Naive thymus-derived CD4-positive, alpha-beta T cell (primary cell): ENCODE measurements around the gene NEK7. TPM values are rescaled to one million over a fixed set of nuclear protein-coding genes. Genes with fewer than 3 reads are reported as not detected.

Experiments used
- ATAC-seq: fragments of 150-1000 bp; cut with Tn5 transposase; 2 replicates; pipeline ENCODE4 v1.10.0; 2021; ENCODE audit warnings: mild to moderate bottlenecking, moderate library complexity
- CTCF ChIA-PET: fragments of 350-600 bp; sonication (Branson Sonifier 250); formaldehyde crosslinking; loops from one replicate; lab custom pipeline; 2021; ENCODE audit warnings: antibody characterized with exemption; lab: Charles Lee
- POLR2A ChIA-PET: fragments of 350-600 bp; sonication (Branson Sonifier 250); formaldehyde crosslinking; loops from one replicate; lab custom pipeline; 2021; ENCODE audit warnings: antibody characterized with exemption, inconsistent platforms; lab: Charles Lee
- DNase-seq, 9 donors: peaks; one replicate each; pipeline versions ENCODE4 v3.0.0 to v3.0.0-alpha.2; 2020 to 2022; ENCODE audit warnings: mixed read lengths in 1 of 9
- H3K27ac ChIP-seq: one replicate; pipeline ENCODE4 v1.7.0; 2013; ENCODE audit warnings: mild to moderate bottlenecking, low read depth, low read length, moderate library complexity
- H3K27me3 ChIP-seq, 2 donors: one replicate each; pipeline ENCODE4 v1.7.0; 2013; ENCODE audit warnings: low read length in 2 of 2, mild to moderate bottlenecking in 2 of 2, moderate library complexity in 2 of 2; ENCODE audit not compliant: control insufficient read depth in 2 of 2, insufficient read depth in 2 of 2
- H3K36me3 ChIP-seq, 3 experiments: 1 replicate in 2 of 3; 2 replicates in 1 of 3; pipeline ENCODE4 v1.7.0; 2013; ENCODE audit warnings: low read length in 3 of 3, mild to moderate bottlenecking in 3 of 3, moderate library complexity in 1 of 3; ENCODE audit not compliant: insufficient read depth in 3 of 3, control insufficient read depth in 2 of 3
- H3K4me1 ChIP-seq, 2 donors: one replicate each; pipeline ENCODE4 v1.7.0; 2013; ENCODE audit warnings: low read length in 2 of 2, mild to moderate bottlenecking in 2 of 2, moderate library complexity in 1 of 2; ENCODE audit not compliant: control insufficient read depth in 2 of 2, insufficient read depth in 2 of 2
- H3K4me3 ChIP-seq: 2 replicates; pipeline ENCODE4 v1.7.0; 2013; ENCODE audit warnings: mild to moderate bottlenecking, low read length
- H3K9me3 ChIP-seq, 3 experiments: 1 replicate in 2 of 3; 2 replicates in 1 of 3; pipeline ENCODE4 v1.7.0; 2013; ENCODE audit warnings: low read length in 3 of 3; ENCODE audit not compliant: control insufficient read depth in 2 of 3
- H3K27ac Mint-ChIP-seq, 9 donors: one replicate each; pipeline ENCODE4 v1.8.0; 2020 to 2022; ENCODE audit warnings: mixed read lengths in 9 of 9, mild to moderate bottlenecking in 8 of 9, moderate library complexity in 5 of 9, inconsistent platforms in 2 of 9
- H3K27me3 Mint-ChIP-seq, 5 donors: one replicate each; pipeline ENCODE4 v1.8.0; 2021 to 2022; ENCODE audit warnings: mixed read lengths in 5 of 5, mild to moderate bottlenecking in 1 of 5
- H3K36me3 Mint-ChIP-seq, 5 donors: one replicate each; pipeline ENCODE4 v1.8.0; 2020 to 2022; ENCODE audit warnings: mixed read lengths in 5 of 5, mild to moderate bottlenecking in 3 of 5, inconsistent platforms in 1 of 5
- H3K4me1 Mint-ChIP-seq, 7 donors: one replicate each; pipeline ENCODE4 v1.8.0; 2020 to 2022; ENCODE audit warnings: mixed read lengths in 7 of 7, mild to moderate bottlenecking in 3 of 7, inconsistent platforms in 1 of 7
- H3K4me3 Mint-ChIP-seq, 10 donors: one replicate each; pipeline ENCODE4 v1.8.0; 2020 to 2022; ENCODE audit warnings: mild to moderate bottlenecking in 10 of 10, mixed read lengths in 10 of 10, moderate library complexity in 6 of 10, inconsistent platforms in 2 of 10
- H3K9me3 Mint-ChIP-seq, 11 donors: one replicate each; pipeline ENCODE4 v1.8.0; 2020 to 2022; ENCODE audit warnings: mixed read lengths in 11 of 11, mild to moderate bottlenecking in 4 of 11, inconsistent platforms in 1 of 11, moderate library complexity in 1 of 11
- intact Hi-C, 2 donors: fragments of 100-400 bp; cut with micrococcal nuclease; formaldehyde crosslinking; loops; one replicate each; pipeline ENCODE4 v1.15.1; 2023
- polyA plus RNA-seq, 2 donors: library from polyadenylated mRNA; unstranded; fragments of 300-500 nt; fragmentation: Illumina TruSeq; gene quantifications; one replicate each; pipeline ENCODE4 v1.2.3, GENCODE V29; 2021
- total RNA-seq, 6 experiments: library from RNA in 5 of 6; stranded (reverse) in 5 of 6; gene quantifications; 1 replicate in 5 of 6; 2 replicates in 1 of 6; pipeline ENCODE4 v1.2.3 and lab custom pipeline; 2021 to 2026

Gene NEK7
- total and polyA plus RNA-seq, 7 experiments from 2014 or later: 25.1 to 68.4 (median 44.5) TPM

- ATAC-seq: no peak
- H3K27ac Mint-ChIP-seq: peak overlapping the region in 1 of 9 donors; percentile 56
- POLR2A ChIA-PET: interaction anchor here (0.6 to 1.7 kb wide), 3 partner anchors 26 to 40 kb away, joined by 3 to 4 read pairs (median 3); partner anchors contain the start of gene NEK7
These were observed 39.8 kb downstream of the NEK7 start for GRCh38 chr1:198196630-198197029.

GRCh38 chr1:198197285-198197684 is 40.5 kb downstream of the NEK7 start:
- DNase-seq: no peak
- Mint-ChIP-seq H3K27ac (no peak overlapping the region), H3K4me1 (peaks cover 48 to 89% (median 80%) of the 10 kb centered on the region in 7 donors), H3K4me3 (no peak overlapping the region), H3K9me3 (peaks cover 0 to 1% (median 0%) of the 10 kb centered on the region in 11 donors), H3K36me3 (peaks cover under 1 to 18% (median 1%) of the 10 kb centered on the region in 5 donors), H3K27me3 (no peaks in the 10 kb centered on the region)
- H3K36me3 ChIP-seq: no peaks in the 10 kb centered on the region
- H3K27ac ChIP-seq: no peak overlapping the region
- intact Hi-C loops: loop anchor here in 1 of 2 donors (5.0 kb wide), 1 partner anchor 110 kb away; no protein-coding TSS in a partner anchor
- no peaks in the 10 kb centered on the region for H3K9me3 ChIP-seq
- H3K27me3 ChIP-seq: no peaks in the 10 kb centered on the region
- no peak for ATAC-seq
- no peak overlapping the region for H3K4me3 ChIP-seq
- CTCF ChIA-PET: interaction anchor here (0.7 kb wide), 1 partner anchor 37 kb away, joined by 3 read pairs; no protein-coding TSS in a partner anchor
- peaks cover 18 to 66% of the 10 kb centered on the region in 2 donors for H3K4me1 ChIP-seq
- POLR2A ChIA-PET: interaction anchor here (1.7 kb wide), 1 partner anchor 41 kb away, joined by 4 read pairs; the partner anchor contains the start of gene NEK7

More at GRCh38 chr1:198196630-198197029, 39.8 kb downstream of the NEK7 start:
- DNase-seq: no peak
- intact Hi-C loops: loop anchor here in 1 of 2 donors (5.0 kb wide), 1 partner anchor 109 kb away; no protein-coding TSS in a partner anchor
- Histone ChIP-seq H3K27ac (no peak overlapping the region), H3K4me1 (peaks cover 18 to 66% of the 10 kb centered on the region in 2 donors), H3K27me3 (no peaks in the 10 kb centered on the region), H3K4me3 (no peak overlapping the region), H3K9me3 (no peaks in the 10 kb centered on the region), H3K36me3 (no peaks in the 10 kb centered on the region)
- Mint-ChIP-seq H3K9me3 (no peaks in the 10 kb centered on the region), H3K4me1 (peaks cover 50 to 89% (median 80%) of the 10 kb centered on the region in 7 donors), H3K36me3 (peaks cover 0 to 18% (median 0%) of the 10 kb centered on the region in 5 donors), H3K4me3 (peak overlapping the region in 3 of 10 donors; percentile 18 to 41 (median 35)), H3K27me3 (no peaks in the 10 kb centered on the region)
- CTCF ChIA-PET: no interaction called here

DNA sequence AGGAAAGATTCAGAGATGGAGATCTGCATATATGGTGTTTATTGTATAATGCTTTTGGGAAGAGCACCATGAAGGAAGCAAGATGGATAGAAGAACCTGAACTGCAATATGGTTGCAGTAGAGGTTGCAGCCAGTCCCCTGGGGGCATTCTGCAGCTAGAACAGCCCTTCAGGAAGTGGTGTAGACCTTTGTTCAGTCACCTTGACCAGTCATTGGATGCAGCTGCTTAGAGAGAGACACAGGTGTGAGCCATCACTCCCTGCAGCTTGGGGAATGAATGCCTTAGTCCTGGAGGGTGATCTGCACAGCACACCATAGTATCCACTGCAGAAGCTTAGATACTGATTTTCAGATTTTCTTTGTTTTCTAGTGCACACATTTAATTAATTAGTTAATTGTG is 42.3 kb downstream of the NEK7 start:
- CTCF ChIA-PET: no interaction called here
- peaks cover 3 to 15% (median 8%) of the 10 kb centered on the region in 5 donors for H3K36me3 Mint-ChIP-seq
- no peaks in the 10 kb centered on the region for H3K27me3 Mint-ChIP-seq
- peak overlapping the region in 1 of 9 donors; percentile 31 for H3K27ac Mint-ChIP-seq
- intact Hi-C loops: loop anchor here in 1 of 2 donors (1.0 to 5.0 kb wide), 2 partner anchors 11 to 112 kb away; no protein-coding TSS in a partner anchor
- POLR2A ChIA-PET: interaction anchor here (0.5 to 0.6 kb wide), 2 partner anchors 22 to 96 kb away, joined by 3 to 4 read pairs; no protein-coding TSS in a partner anchor
- Histone ChIP-seq H3K27ac (no peak overlapping the region), H3K4me1 (peaks cover 11 to 60% of the 10 kb centered on the region in 2 donors), H3K4me3 (no peak overlapping the region), H3K9me3 (no peaks in the 10 kb centered on the region), H3K36me3 (no peaks in the 10 kb centered on the region), H3K27me3 (no peaks in the 10 kb centered on the region)
- peaks cover 0 to 5% (median 0%) of the 10 kb centered on the region in 11 donors for H3K9me3 Mint-ChIP-seq
- H3K4me3 Mint-ChIP-seq: peak overlapping the region in 2 of 10 donors; percentile 21 to 43
- no peak for ATAC-seq
- DNase-seq: no peak
- peaks cover 46 to 89% (median 78%) of the 10 kb centered on the region in 7 donors for H3K4me1 Mint-ChIP-seq

GRCh38 chr1:198201956-198202784 is 45.4 kb downstream of the NEK7 start:
- peaks cover 3 to 9% (median 8%) of the 10 kb centered on the region in 5 donors for H3K36me3 Mint-ChIP-seq
- H3K36me3 ChIP-seq: no peaks in the 10 kb centered on the region
- peaks cover 11 to 47% of the 10 kb centered on the region in 2 donors for H3K4me1 ChIP-seq
- ATAC-seq (no peak), DNase-seq (no peak)
- H3K27me3 Mint-ChIP-seq: no peaks in the 10 kb centered on the region
- no peaks in the 10 kb centered on the region for H3K27me3 ChIP-seq
- ChIA-PET POLR2A (interaction anchor here (0.9 kb wide), 1 partner anchor 44 kb away, joined by 4 read pairs; no protein-coding TSS in a partner anchor), CTCF (no interaction called here)
- no peak overlapping the region for H3K4me3 ChIP-seq
- H3K9me3 ChIP-seq: no peaks in the 10 kb centered on the region
- intact Hi-C loops: loop anchor here in 1 of 2 donors (5.0 kb wide), 1 partner anchor 55 kb away; no protein-coding TSS in a partner anchor
- H3K9me3 Mint-ChIP-seq: peaks cover 0 to 5% (median 0%) of the 10 kb centered on the region in 11 donors
- peak overlapping the region in 4 of 9 donors; percentile 41 to 79 (median 58) for H3K27ac Mint-ChIP-seq
- H3K4me3 Mint-ChIP-seq: peak overlapping the region in 5 of 10 donors; percentile 20 to 77 (median 29)
- no peak overlapping the region for H3K27ac ChIP-seq
- peaks cover 55 to 89% (median 78%) of the 10 kb centered on the region in 7 donors for H3K4me1 Mint-ChIP-seq

GRCh38 chr1:198203434-198203833 is 46.6 kb downstream of the NEK7 start:
- H3K9me3 ChIP-seq: no peaks in the 10 kb centered on the region
- intact Hi-C loops: loop anchor here in 1 of 2 donors (5.0 kb wide), 1 partner anchor 54 kb away; no protein-coding TSS in a partner anchor
- Mint-ChIP-seq H3K4me3 (peak overlapping the region in 2 of 10 donors; percentile 8 to 36), H3K27me3 (no peaks in the 10 kb centered on the region), H3K27ac (peak overlapping the region in 2 of 9 donors; percentile 36 to 57), H3K36me3 (peaks cover 3 to 14% (median 9%) of the 10 kb centered on the region in 5 donors), H3K9me3 (peaks cover 0 to 5% (median 0%) of the 10 kb centered on the region in 11 donors), H3K4me1 (peaks cover 48 to 88% (median 79%) of the 10 kb centered on the region in 7 donors)
- H3K36me3 ChIP-seq: no peaks in the 10 kb centered on the region
- no peak overlapping the region for H3K27ac ChIP-seq
- H3K4me1 ChIP-seq: peaks cover 7 to 42% of the 10 kb centered on the region in 2 donors
- no peaks in the 10 kb centered on the region for H3K27me3 ChIP-seq
- POLR2A ChIA-PET: no interaction called here
- no peak for ATAC-seq
- CTCF ChIA-PET: no interaction called here
- no peak for DNase-seq
- H3K4me3 ChIP-seq: no peak overlapping the region

GRCh38 chr1:198205016-198205684 is 48.4 kb downstream of the NEK7 start:
- Histone ChIP-seq H3K9me3 (no peaks in the 10 kb centered on the region), H3K36me3 (no peaks in the 10 kb centered on the region), H3K4me1 (peaks cover 0 to 27% of the 10 kb centered on the region in 2 donors), H3K27me3 (no peaks in the 10 kb centered on the region), H3K4me3 (no peak overlapping the region), H3K27ac (no peak overlapping the region)
- H3K27me3 Mint-ChIP-seq: no peaks in the 10 kb centered on the region
- H3K36me3 Mint-ChIP-seq: peaks cover 3 to 14% (median 9%) of the 10 kb centered on the region in 5 donors
- H3K27ac Mint-ChIP-seq: peak overlapping the region in 4 of 9 donors; percentile 29 to 57 (median 38)
- CTCF ChIA-PET: interaction anchor here (0.7 kb wide), 1 partner anchor 849 kb away, joined by 6 read pairs; no protein-coding TSS in a partner anchor
- intact Hi-C loops: no loop called here
- ATAC-seq (no peak), DNase-seq (no peak)
- peaks cover 0 to 5% (median 0%) of the 10 kb centered on the region in 11 donors for H3K9me3 Mint-ChIP-seq
- POLR2A ChIA-PET: interaction anchor here (0.9 kb wide), 1 partner anchor 35 kb away, joined by 3 read pairs; no protein-coding TSS in a partner anchor
- peaks cover 37 to 73% (median 67%) of the 10 kb centered on the region in 7 donors for H3K4me1 Mint-ChIP-seq
- peak overlapping the region in 1 of 10 donors; percentile 40 for H3K4me3 Mint-ChIP-seq
